HG03039 (cell line): Measurements from ENCODE around the gene ITIH3.

Experiments used
- ATAC-seq: cut with Tn5 transposase; IDR thresholded peaks from one replicate; pipeline ENCODE4 v1.9.1; 2021; ENCODE audit warnings: mild to moderate bottlenecking, moderate library complexity; ENCODE audit not compliant: unreplicated experiment

ITIH3 gene

DNA sequence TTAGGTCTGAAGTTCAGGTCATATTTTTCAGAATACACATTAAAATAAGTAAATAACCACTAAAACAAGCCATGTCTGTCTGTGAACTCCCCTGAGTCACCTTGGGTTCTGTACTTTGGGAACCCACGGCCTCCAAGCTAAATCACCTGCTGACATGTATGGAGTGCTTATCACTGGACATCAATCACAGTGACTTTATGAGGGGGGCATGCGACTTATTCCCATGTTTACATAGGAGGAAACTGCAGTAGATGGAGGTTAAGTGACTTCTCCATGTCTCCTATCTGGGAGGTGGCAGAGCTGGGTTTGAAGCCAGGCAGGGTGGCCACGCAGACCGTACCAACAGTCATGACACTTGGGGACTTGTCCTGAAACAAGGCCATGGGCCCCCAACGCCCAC is 27.8 kb downstream of the ITIH3 start:
- no peak for ATAC-seq

DNA sequence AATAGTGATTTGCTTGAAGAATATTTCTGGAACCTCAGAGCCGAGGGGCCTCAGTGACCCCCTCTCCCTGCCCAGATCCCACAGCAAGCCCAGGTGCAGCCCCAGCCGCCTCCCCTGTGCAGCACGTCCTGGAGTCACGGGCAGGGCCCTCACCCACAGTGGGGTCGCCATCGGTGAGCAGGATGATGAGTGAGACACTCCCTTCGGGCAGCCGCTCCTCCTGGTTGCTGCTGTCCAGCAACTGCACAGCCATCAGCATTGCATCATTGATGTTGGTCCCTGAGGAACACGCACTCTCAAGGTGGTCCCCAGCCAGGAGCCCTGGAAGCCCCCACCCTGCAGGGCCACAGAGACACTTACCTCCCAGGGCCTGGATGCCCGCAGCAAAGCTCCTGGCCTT is 29.4 kb downstream of the ITIH3 start:
- ATAC-seq = no peak

DNA sequence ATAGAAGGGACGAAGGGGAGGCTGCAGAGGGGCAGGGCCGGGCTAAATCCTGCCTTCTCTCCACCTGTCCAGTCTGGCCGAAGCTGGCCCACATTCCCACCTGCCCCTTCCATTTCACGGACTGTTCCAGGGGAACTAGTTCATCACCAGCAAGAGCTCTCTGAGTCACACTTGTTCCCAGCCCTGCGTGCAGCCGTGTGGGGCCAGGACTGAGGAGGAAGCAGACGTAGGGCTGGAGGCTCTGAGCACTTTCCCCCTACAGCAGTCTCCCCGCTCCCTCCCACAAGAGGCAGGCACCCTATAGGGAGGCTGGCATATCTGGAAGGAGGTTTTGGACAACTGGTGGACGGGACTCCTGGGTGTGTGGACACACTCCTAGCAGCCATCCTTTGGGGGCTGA is 32.8 kb downstream of the ITIH3 start:
- ATAC-seq = no peak

DNA sequence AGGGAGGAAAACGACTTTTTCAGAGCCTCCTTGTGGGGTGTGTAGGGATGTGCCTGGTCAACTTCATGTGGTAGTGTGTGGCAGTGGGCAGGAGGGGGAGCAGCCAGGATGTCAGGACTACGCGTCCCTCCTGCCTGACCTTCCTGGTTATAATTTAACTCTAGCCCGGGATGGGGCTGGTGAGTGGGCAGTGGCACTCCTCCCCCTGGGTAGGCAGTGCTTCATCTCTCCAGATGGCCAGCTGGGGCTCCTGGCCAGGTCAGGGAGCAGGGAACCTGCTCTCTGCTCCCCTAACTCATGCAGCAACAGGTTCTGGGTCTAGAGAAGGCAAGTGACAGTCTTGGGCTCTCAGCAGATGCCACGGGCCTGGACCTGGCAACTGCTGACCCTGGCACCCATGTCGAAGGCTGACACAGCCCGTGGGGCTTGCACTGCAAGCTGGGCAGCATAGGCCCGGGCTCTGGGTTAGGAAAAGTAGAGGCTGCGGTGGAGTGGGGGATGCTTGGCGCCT is 33.3 kb downstream of the ITIH3 start:
- ATAC-seq = no peak

DNA sequence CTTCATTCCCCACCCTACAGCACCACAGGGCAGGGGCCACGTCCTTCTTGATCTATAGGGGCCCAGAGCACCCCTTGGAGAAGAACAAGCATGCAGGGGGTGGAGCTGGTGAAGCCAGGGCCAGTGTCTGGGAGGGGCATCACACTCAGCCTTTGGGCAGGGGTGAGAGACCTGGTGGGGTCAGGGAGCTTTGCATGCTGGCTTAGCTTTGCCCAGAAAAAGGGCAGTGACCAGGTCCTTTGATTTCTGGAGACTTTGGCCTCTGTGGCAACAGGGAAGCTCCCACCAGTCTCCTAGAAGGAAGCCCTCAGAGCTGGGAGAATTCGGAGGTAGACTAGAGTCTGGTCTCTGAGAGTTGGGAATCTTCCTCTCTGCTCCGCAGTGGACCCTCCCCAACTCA is 34.9 kb downstream of the ITIH3 start:
- no peak for ATAC-seq

DNA sequence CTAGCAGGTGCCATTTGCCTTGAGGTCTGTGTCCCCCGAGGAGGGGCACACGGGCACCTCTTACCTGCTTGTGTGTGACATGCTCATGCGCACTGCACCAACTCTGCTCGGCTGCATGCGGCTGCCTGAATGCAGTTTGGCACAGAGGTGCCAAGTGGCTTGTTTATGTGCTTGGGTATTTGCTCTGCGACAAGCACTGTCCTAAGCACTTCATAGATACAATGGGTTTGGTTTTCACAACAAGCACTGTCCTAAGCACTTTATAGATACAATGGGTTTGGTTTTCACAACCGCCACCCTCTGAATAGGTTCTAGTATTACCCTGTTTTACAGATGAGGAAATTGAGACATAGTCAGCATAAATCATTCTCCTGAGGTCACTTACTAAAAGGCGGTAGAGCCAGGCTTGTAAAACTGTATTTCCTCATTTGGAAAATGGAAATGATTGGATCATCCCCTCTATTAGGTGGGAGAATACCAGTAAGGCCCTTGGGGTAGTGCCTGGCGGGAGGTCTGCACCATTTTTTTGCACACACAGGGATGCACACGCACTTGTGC is 35.4 kb downstream of the ITIH3 start:
- no peak for ATAC-seq

DNA sequence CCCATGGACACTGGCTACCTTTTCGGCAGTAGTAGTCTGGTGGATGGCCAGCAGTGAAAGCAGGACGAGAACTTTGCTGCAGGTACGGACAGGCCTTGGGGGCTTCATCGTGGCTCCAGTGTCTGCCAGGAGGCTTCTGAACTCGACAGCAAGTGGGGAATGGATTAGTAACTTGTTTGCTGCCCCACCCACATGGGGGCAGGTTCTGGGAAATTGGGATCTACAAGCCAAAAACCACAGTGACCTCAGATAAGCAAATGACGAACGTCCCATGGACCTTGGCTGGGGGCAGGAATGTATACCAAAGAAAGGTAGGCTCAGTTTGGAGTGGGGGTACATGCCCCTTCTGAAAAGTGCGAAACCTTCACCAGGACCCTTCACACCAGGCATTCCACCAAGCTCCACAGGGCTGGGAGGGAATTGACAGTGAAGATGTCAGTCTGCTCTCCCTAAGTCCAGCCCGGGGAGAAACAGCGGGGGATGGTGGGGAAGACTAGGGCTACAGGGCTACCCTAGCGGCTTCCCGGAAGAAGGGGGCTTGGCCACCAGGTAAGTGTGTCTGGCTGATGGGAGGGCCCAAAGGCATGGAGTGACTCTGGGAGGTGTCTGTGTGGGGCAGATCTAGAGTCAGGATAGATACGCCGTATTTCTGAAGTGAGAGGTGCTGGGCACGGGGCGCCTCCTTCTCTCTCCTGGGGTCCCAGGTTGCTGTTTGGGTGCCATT is 36.1 kb downstream of the ITIH3 start, which contains the start of gene ITIH4:
TSS of gene ITIH4 (minus strand) at position 138 of the 724 bp plus-strand sequence. CDS start at position 108, 30 bp downstream.
- no peak for ATAC-seq

DNA sequence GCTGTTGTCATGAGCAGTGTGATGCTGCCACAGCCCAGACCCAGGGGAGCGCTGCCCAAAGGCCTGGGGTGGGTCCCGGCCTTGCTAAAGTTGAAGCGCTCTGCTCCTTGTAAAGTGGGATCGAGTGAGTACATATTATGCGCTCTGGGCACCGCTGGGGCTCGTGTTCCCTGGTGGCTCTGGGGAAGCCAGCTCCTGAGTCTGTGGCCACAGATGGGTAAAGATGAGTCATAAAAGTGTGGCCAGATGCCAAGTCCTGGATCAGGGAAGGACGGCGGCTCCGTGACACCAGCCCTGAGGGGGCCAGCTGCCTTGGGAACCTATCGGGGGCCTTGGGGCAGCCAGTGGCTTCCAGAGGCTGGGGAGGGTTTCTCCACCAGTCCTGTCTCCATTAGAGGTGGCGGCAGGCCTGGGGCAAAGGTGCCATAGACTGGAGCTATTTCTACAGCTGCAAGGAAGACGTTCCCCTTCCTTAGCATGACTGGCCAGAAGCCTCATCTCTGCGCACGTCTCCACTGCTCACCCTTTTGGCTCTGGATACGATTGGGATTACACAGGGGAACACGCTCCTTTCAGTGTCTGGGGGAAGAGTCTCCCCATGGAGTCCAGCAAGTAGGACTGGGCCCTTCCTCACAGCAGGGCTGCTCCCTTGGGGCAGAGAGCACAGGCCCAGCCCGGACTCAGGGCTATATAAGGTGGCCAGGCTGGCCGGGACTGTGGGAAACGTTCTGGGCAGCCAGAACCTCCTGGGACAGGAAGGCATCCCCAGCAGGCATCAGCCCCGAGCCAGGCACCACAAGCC is 37.1 kb downstream of the ITIH3 start:
- no peak for ATAC-seq

DNA sequence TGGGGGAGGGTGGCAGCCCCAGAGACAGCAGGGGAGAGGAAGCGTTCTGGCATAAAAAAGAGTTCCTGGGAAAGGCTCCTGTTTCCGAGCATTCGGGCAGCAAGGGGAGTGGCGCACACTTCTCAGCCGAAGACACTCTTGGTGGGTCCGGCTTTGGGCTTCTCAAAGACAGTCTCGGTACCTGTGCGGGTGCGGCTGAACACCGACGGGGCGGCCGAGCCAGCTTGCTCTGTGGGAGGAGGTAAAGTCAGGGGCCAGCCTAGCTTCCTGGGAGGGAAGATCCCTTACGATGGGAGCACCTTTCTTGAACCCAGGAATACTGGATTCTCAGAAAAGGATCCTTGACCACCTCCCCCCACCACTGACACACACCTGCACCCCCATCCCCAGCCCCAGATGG is 38.6 kb downstream of the ITIH3 start:
- no peak for ATAC-seq

DNA sequence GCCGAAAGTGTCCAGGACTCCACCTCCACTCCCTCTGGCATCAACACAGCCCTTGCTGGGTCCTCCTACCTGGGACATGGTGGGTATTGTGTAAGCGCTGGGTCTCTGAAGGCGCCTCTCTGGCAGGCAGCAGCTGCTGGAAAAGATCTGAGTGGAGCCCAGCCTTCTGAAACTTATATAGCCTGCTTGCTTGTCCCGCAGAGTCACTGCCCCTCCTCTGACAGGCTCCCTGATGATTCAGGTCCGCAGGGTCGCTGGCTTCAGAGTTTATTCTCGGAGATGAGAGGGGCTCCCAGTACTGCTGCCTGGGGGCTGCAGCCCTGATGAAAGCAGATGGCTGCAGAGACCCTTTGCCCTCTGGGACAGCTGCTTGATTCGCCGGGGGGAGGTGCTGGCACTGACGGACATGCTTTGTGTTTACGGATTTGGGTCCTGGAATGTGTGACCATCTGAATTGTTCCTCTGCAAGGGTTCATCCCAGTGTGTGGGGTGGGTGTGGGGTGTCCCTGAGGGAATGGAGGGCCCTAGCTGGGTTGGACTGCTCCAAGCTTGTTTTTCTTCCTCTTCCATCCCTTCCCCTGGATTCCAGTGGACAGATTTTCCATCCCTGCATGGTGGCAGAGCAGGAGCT is 40.4 kb downstream of the ITIH3 start, which contains the start of gene MUSTN1:
TSS of gene MUSTN1 (minus strand) at position 149 of the 631 bp plus-strand sequence. CDS start at position 78, 71 bp downstream.
- no peak for ATAC-seq

DNA sequence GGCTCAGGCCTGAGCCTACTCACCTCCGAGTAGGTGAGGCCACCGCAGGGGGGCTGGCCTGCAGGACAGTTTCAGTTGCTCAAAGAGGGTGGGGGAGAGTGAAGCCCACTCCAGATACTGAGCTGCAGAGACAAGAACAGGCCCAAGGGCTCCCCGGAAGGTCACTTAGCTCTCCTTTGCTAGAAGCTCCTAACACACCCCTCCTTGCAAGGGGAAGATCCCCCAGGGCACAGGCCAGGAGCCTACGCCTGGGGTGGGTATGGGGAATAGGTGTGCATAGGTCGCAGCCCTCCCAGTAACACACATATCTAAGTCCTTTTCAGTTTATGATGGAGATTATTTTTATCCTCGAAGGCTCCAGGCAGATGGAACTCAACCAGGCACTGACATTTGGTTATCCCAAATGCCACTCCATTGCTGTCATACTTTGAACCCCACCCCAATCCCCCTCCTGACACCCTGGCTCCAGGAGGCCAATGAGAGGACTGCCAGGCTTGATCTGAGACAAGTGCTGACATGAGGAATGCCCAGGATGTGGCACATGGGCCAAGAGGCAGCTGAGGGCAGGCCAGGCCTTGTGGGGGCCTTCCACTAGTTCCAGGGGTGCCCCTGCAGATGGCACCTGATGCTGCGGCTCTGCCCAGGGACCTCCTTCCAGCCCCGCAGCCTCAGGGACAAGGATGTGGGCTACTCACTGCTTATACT is 41.3 kb downstream of the ITIH3 start:
- ATAC-seq = no peak

DNA sequence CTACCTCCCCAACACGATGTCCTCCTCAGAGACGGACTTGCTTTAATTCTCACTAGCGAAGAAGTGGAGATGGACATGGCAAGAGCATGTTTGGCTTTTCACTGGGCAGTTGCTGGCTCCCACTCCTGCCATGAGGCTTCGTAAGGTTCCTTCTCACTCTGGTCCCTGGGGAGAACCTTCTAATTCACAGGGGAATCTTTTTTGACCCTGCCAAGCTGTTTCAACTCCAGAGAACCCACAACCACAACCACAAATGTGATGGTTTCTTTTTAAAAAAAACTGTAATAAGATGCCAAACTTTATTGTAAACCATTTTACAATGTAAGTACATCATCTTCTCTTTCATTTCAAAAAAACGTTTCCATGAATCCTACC is 41.9 kb downstream of the ITIH3 start:
- no peak for ATAC-seq

DNA sequence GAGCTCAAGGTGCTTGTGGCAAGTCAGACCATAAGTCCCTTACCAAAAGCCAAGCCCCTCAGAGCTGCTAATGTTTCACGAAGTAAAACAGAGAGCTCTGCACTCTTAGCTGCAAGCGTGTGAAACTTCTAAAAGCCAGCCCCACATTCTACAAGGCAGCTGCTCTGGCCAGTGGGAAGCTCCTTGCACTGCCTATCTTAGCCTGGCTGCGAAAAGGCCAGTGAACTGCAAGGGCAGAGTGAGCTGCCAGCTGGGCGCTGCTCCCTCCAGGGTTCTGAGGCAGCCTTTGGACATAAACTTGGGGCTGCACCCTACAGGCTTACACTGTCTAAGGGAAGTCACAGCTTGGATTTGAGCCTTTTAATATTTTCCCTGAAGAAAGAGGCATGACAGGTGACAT is 42.4 kb downstream of the ITIH3 start:
- no peak for ATAC-seq

DNA sequence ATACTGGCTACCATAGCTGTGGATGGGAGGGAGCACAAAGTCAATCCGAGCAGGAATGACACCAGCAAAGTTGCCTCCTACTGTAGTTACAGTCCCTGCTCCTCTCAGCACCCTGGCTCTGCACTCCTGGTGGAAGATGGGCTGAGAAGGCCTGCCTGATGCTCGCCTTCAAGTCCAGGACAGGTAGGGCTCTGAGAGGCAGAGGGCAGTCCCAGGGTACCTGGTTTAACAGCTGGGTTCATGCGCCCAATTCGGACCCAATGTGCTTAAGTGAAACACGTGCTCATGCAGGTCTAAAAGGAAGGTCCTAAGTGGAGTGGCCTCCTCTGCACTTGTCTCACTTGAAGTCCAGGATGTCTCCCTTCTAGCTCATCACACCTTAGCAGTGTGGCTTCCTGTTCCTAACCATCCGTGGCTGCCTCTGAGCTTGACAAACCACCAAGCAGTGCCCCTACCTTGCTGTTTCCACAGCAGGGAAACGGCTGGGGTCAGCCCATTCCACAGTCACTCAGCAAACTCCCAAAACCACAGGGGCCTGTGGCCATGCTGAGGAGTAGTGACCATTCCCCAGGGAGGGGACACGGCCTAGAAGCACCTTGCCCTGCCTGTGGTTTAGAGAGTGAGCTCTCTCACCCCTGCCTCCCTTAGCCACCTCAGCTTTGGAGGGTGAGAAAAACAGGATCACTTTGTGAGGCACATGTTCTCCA is 44.1 kb downstream of the ITIH3 start:
- no peak for ATAC-seq

DNA sequence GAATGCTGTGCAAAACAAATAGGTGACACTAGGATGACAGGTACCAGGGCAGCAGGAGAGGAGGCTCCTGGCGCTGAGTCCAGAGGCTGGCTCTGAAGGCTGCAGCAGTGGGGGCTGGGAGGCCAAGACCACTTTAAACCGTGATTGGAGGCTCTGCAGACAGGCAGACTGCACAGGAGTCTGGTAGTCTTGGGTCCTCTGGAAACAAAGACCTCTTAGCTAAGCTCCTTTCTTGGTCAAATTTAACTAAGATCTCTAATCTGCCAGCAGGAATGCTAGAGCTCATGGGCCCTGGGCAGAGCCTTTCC is 44.6 kb downstream of the ITIH3 start:
- no peak for ATAC-seq

DNA sequence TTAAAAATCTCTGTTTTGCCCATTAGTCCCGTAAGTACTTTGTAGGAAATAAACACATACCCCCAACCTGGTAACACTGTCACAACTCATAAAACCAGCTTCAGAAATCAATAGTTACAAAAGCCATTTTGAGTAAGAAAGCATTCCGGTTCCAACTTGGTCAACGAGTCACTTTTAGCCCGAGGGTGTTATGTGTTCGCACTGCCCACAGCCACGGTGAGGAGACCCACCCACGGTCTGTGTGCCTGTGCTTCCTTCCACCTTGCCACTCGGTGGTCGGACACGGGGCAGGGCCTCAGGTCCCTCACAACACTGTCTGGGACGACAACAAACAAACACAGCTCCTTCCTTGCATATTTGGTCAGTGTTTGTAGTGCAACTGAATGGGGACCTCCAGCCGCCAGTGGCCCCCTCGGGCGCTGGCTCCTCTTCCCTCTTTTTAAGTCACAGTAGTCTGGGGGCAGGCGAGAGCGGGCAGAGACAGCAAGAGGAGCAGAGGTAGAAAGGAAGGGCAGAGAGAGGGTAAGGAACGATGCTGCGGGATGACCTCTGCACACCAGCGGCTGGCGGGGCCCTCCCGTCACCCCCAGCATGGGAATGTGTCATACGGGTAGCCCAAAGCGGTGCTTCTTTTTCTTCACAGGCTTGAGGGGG is 45.4 kb downstream of the ITIH3 start:
- no peak for ATAC-seq

DNA sequence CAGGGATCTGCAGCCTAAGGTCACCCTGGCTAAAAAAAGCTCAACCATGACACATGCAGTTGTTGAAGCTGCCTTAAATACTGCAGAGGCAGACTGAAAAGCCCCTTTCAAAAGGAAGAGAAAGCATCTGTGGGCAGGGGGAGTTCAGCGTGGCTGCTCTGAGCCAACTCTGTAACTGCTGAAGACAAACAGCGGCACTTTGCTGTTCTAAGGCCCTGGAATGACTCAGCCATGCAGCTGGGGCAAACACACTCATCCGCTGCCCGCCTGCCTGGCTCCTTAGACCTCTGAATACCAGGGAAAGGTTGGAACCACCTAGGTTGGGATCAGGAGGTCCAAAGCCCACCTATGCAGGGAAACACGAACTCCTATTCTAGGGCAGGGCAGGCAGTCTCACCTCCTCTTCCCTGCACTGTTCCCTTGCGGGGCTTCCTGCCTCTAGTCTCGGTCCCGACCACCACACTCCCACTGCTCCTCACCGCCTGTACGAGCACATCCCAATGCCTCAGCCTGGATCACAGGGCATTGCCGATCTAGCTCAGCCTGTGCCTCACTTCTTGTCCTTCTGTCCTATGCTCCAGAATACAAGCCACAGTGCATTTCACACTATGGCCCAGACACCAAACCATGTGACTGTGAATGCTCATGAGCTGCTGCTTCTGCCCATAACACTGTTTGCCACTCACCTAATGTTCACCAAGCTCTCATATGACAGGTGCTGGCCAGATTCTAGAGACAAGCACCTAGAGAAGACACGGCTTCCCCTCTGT is 46.8 kb downstream of the ITIH3 start:
- no peak for ATAC-seq

DNA sequence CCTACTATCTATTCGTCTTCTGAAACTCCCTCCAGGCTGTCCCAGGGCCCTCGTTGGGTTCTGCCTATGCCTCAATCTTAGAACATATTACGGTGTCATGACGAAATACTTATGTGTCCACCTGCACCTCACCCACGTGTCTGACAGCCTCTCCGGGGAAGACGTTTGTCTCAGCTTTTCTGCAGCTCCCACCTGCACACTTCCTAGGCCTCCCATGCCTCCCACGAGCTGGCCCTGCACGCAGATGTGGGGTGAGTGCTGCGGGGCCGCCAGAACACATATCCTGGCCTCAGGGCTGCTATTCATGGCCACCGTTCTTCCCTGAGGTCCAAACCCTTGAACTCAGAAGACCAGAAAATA is 47.4 kb downstream of the ITIH3 start:
- no peak for ATAC-seq

DNA sequence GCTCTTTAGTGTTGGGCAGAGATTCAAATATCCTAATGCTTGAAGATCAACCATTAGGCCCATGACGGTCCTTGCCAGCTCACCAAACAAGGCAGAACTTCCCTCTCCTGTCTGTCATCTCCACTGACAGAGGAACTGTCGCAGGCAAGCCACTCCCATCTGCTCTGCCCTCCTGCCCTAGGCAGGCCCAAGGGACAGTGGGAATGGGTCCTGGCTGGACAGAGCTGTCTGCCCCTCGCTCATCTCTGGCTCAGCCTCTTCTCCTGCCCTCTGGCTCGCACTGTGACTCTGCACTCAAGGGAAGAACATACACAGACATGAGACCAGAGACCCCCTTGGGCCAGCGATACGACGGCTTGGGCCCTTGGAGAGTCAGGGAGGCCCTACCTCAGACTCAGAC is 47.8 kb downstream of the ITIH3 start:
- no peak for ATAC-seq
